Hepatocyte (in vitro differentiated cells): ENCODE results near the gene KHDRBS2. TPM values are rescaled to one million over a fixed set of nuclear protein-coding genes. Genes with fewer than 3 reads are reported as not detected.

ENCODE experiments used
- DNase-seq: peaks from one replicate; pipeline ENCODE4 v3.0.0-alpha.2; 2016; ENCODE audit warnings: low spot score
- H2AFZ ChIP-seq: fragments of 200-600 bp; sonication (generic); 2 replicates; pipeline ENCODE4 v1.6.0; 2016; ENCODE audit warnings: antibody characterized with exemption, mild to moderate bottlenecking
- H3K27ac ChIP-seq: fragments of 200-600 bp; sonication (generic); 2 replicates; pipeline ENCODE4 v1.5.1; 2016; ENCODE audit warnings: mild to moderate bottlenecking
- H3K27me3 ChIP-seq: fragments of 200-600 bp; sonication (generic); 2 replicates; pipeline ENCODE4 v1.6.1; 2016
- H3K36me3 ChIP-seq: fragments of 200-600 bp; sonication (generic); replicated peaks from 2 replicates; pipeline ENCODE4 v1.5.1; 2016; ENCODE audit warnings: low read depth; ENCODE audit not compliant: insufficient read depth
- H3K4me1 ChIP-seq: fragments of 200-600 bp; sonication (generic); 2 replicates; pipeline ENCODE4 v1.5.1; 2016; ENCODE audit warnings: mild to moderate bottlenecking, moderate library complexity; ENCODE audit not compliant: insufficient read depth
- H3K4me2 ChIP-seq: fragments of 200-600 bp; sonication (generic); 2 replicates; pipeline ENCODE4 v1.6.0; 2016
- H3K4me3 ChIP-seq: fragments of 200-600 bp; sonication (generic); 2 replicates; pipeline ENCODE4 v1.5.1; 2016; ENCODE audit warnings: mild to moderate bottlenecking
- H3K79me2 ChIP-seq: fragments of 200-600 bp; sonication (generic); 2 replicates; pipeline ENCODE4 v1.6.0; 2017; ENCODE audit warnings: mild to moderate bottlenecking
- H3K9me2 ChIP-seq: fragments of 200-600 bp; sonication (generic); replicated peaks from 2 replicates; pipeline ENCODE4 v1.6.0; 2017; ENCODE audit warnings: mild to moderate bottlenecking; ENCODE audit not compliant: insufficient read depth
- H3K9me3 ChIP-seq: fragments of 200-600 bp; sonication (generic); 2 replicates; pipeline ENCODE4 v1.5.1; 2016; ENCODE audit warnings: low read depth, mild to moderate bottlenecking
- H4K20me1 ChIP-seq: fragments of 200-600 bp; sonication (generic); 2 replicates; pipeline ENCODE4 v1.6.0; 2016; ENCODE audit warnings: mild to moderate bottlenecking; ENCODE audit not compliant: insufficient read depth, poor library complexity, severe bottlenecking
- EZH2 ChIP-seq: fragments of 200-600 bp; sonication (generic); IDR thresholded peaks from 2 replicates; pipeline ENCODE4 v1.6.1; 2016; ENCODE audit warnings: antibody characterized with exemption, mild to moderate bottlenecking, borderline replicate concordance
- EZH2phosphoT487 ChIP-seq: fragments of 200-600 bp; sonication (generic); IDR thresholded peaks from one replicate; pipeline ENCODE4 v1.6.1; 2018; ENCODE audit warnings: antibody characterized with exemption, mild to moderate bottlenecking, low read depth, moderate library complexity; ENCODE audit not compliant: unreplicated experiment, severe bottlenecking
- WGBS: methylation state at CpG from one replicate; pipeline ENCODE4 v1.1.6; 2016; ENCODE audit warnings: low lambda C conversion rate; ENCODE audit errors: missing lambda C conversion rate; 5-methylcytosine and 5-hydroxymethylcytosine counted together
- polyA plus RNA-seq: library from polyadenylated mRNA; unstranded; fragments of >200 nt; fragmentation: Nextera tagmentation; extraction: Ambion mirVana; gene quantifications from 2 replicates; pipeline ENCODE4 v1.2.1, GENCODE V29; 2016
- total RNA-seq: library from RNA; depleted of rRNA; stranded (reverse); fragments of >200 nt; gene quantifications from 2 replicates; pipeline ENCODE4 v1.2.3, GENCODE V29; 2014
- TF ChIP-seq, protein P1 (sequence below): fragments of 200-600 bp; sonication (generic); IDR thresholded peaks from 2 replicates; pipeline ENCODE4 v1.5.1; 2016; ENCODE audit warnings: antibody characterized with exemption, mild to moderate bottlenecking; ENCODE audit not compliant: poor library complexity

The KHDRBS2 gene
- total and polyA plus RNA-seq, 2 experiments from 2014 or later, result 5.9 to 12.3 TPM

GRCh38 chr6:61894536-61894935 lies 391.5 kb downstream of the KHDRBS2 start:
- Histone ChIP-seq H3K4me2 (no peak overlapping the region), H3K9me3 (no peaks in the 10 kb centered on the region), H3K27me3 (no peaks in the 10 kb centered on the region), H3K9me2 (no peaks in the 10 kb centered on the region), H3K27ac (no peak overlapping the region), H3K36me3 (no peaks in the 10 kb centered on the region), H3K4me1 (no peaks in the 10 kb centered on the region), H4K20me1 (no peaks in the 10 kb centered on the region), H3K79me2 (no peaks in the 10 kb centered on the region), H3K4me3 (no peak overlapping the region), H2AFZ (no peak overlapping the region)
- 93% methylated on average over 9 of the region's 9 CpGs for WGBS
- no peak for DNase-seq
- TF ChIP-seq EZH2, result no peak
- TF ChIP-seq, protein P1, sequence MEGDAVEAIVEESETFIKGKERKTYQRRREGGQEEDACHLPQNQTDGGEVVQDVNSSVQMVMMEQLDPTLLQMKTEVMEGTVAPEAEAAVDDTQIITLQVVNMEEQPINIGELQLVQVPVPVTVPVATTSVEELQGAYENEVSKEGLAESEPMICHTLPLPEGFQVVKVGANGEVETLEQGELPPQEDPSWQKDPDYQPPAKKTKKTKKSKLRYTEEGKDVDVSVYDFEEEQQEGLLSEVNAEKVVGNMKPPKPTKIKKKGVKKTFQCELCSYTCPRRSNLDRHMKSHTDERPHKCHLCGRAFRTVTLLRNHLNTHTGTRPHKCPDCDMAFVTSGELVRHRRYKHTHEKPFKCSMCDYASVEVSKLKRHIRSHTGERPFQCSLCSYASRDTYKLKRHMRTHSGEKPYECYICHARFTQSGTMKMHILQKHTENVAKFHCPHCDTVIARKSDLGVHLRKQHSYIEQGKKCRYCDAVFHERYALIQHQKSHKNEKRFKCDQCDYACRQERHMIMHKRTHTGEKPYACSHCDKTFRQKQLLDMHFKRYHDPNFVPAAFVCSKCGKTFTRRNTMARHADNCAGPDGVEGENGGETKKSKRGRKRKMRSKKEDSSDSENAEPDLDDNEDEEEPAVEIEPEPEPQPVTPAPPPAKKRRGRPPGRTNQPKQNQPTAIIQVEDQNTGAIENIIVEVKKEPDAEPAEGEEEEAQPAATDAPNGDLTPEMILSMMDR, result no peak
- no peak for TF ChIP-seq EZH2phosphoT487

DNA sequence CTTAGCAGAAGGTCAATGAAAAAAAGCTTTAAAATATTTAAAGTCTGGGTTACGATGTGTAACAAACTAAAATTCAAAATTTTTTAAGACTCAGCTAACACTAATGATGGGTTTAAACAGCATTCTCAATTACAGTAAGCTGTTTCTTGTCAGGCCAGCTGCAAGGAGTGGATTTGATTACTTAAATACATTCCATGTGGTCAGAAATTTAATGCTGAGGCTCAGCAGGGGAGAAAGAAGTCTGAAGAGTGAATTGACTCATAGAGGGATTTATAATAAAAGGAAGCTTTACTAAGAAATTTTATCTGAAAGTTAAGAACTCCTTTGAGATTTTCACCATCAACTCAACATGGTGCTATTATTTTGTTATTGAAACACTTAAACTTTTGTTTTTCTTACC lies 398.6 kb downstream of the KHDRBS2 start:
- no peak for DNase-seq
- no peaks in the 10 kb centered on the region for H3K27me3 ChIP-seq
- H3K4me1 ChIP-seq, result no peaks in the 10 kb centered on the region
- WGBS, result 39% methylated on average over 1 of the region's 1 CpG
- no peak overlapping the region for H3K4me3 ChIP-seq
- H3K27ac ChIP-seq, result no peak overlapping the region
- H3K4me2 ChIP-seq, result no peak overlapping the region
- H3K9me2 ChIP-seq, result no peaks in the 10 kb centered on the region
- TF ChIP-seq EZH2, result no peak
- no peaks in the 10 kb centered on the region for H3K79me2 ChIP-seq
- H3K36me3 ChIP-seq, result no peaks in the 10 kb centered on the region
- no peaks in the 10 kb centered on the region for H4K20me1 ChIP-seq
- no peaks in the 10 kb centered on the region for H3K9me3 ChIP-seq
- H2AFZ ChIP-seq, result no peak overlapping the region

DNA sequence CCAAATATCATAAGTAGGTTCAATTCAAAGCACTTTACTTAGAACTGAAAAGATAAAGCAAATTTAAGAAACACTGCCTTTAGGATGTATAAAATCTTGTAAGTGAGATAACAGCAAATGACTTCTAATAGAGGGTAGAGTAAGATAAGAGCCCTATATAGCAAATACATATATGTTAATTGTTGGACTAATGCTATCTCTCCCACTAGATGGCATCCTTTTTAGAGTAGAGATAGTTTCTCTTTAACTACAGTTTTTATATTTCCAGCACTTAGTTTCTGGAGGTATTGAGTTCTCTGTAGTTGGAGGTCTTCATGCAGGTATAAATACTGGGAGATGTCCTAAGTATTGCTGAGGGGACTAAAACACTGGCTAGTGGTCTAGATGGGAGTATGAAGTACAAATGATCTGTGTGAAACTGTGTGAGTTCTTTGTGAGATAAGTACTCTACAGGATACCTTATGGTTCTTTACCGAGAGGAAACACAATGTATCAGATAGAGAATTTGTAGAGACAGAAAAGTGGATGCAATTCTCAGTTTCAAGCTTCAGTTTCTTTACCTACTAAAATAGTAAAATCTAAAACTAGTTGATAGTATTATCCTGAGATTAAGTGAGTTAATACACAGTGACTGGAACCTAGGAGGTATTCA lies 399.3 kb downstream of the KHDRBS2 start:
- H3K4me3 ChIP-seq, result no peak overlapping the region
- H2AFZ ChIP-seq, result no peak overlapping the region
- no peaks in the 10 kb centered on the region for H3K4me1 ChIP-seq
- no peaks in the 10 kb centered on the region for H3K36me3 ChIP-seq
- no peaks in the 10 kb centered on the region for H3K9me2 ChIP-seq
- H3K4me2 ChIP-seq, result no peak overlapping the region
- no peaks in the 10 kb centered on the region for H4K20me1 ChIP-seq
- TF ChIP-seq EZH2phosphoT487, result no peak
- TF ChIP-seq, protein P1, result peak; percentile 55
- 56% methylated on average over 1 of the region's 1 CpG for WGBS
- no peaks in the 10 kb centered on the region for H3K27me3 ChIP-seq
- no peaks in the 10 kb centered on the region for H3K79me2 ChIP-seq
- H3K27ac ChIP-seq, result no peak overlapping the region
- peak; percentile 29 for DNase-seq
- H3K9me3 ChIP-seq, result no peaks in the 10 kb centered on the region

DNA sequence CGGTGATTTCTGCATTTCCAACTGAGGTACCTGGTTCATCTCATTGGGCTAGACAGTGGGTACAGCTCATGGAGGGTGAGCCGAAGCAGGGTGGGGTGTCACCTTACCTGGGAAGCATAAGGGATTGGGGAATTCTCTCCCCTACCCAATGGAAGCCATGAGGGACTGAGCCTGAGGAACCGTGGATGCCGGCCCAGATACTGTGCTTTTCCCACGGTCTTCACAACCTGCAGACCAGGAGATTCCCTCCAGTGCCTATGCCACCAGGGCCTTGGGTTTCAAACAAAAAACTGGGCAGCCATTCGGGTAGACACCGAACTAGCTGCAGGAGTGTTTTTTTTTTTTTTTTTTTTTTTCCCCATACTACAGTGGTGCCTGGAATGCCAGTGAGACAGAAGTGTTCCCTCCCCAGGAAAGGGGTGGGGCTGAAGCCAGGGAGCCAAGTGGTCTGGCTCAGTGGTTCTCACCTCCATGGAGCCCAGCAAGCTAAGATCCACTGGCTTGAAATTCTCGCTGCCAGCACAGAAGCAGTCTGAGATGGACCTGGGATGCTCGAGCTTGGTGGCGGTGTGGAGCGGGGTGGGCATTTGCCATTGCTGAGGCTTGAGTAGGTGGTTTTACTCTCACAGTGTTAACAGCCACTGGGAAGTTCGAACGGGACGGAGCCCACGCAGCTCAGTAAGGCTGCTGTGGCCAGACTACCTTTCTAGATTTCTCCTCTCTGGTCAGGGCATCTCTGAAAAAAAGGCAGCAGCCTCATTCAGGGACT lies 416.2 kb downstream of the KHDRBS2 start:
- Histone ChIP-seq H3K27ac (no peak overlapping the region), H3K9me2 (no peaks in the 10 kb centered on the region), H3K79me2 (no peaks in the 10 kb centered on the region), H3K36me3 (no peaks in the 10 kb centered on the region), H3K4me3 (no peak overlapping the region), H3K9me3 (no peaks in the 10 kb centered on the region), H3K4me1 (no peaks in the 10 kb centered on the region), H3K27me3 (no peaks in the 10 kb centered on the region), H3K4me2 (no peak overlapping the region), H4K20me1 (no peaks in the 10 kb centered on the region), H2AFZ (no peak overlapping the region)
- no peak for TF ChIP-seq EZH2
- TF ChIP-seq EZH2phosphoT487, result no peak
- TF ChIP-seq, protein P1, result no peak
- DNase-seq, result no peak
- WGBS, result 94% methylated on average over 15 of the region's 15 CpGs
